MCF 10A (cell line): ENCODE results near the gene STIMATE. TPM values are rescaled to one million over a fixed set of nuclear protein-coding genes. Genes with fewer than 3 reads are reported as not detected.

Experiments used
- BruUV-seq: library from RNA; stranded (reverse); fragments of 400-500 nt; replicated peaks from 2 replicates; lab custom pipeline; 2021; lab: Mats Ljungman, UMichigan
- CTCF ChIA-PET: fragments of 300-600 bp; sonication (Branson Sonifier 250); formaldehyde crosslinking; extraction: SDS; loops from one replicate; lab custom pipeline; 2021; ENCODE audit warnings: antibody characterized with exemption, inconsistent platforms; lab: Yijun Ruan, JAX
- POLR2A ChIA-PET: fragments of 300-600, 350-650 bp; sonication (Branson Sonifier 250); formaldehyde crosslinking; extraction: SDS; loops from one replicate; lab custom pipeline; 2020; ENCODE audit warnings: antibody characterized with exemption, inconsistent platforms; lab: Yijun Ruan, JAX
- DNase-seq: peaks from one replicate; pipeline ENCODE4 v3.0.0-alpha.2; 2018; ENCODE audit not compliant: unreplicated experiment
- H3K27ac Mint-ChIP-seq: one replicate; pipeline ENCODE4 v1.8.0; 2022; ENCODE audit warnings: mild to moderate bottlenecking, low read depth, mixed read lengths; ENCODE audit not compliant: unreplicated experiment
- H3K27me3 Mint-ChIP-seq: one replicate; pipeline ENCODE4 v1.8.0; 2022; ENCODE audit warnings: mixed read lengths; ENCODE audit not compliant: insufficient read depth, unreplicated experiment
- H3K36me3 Mint-ChIP-seq: one replicate; pipeline ENCODE4 v1.8.0; 2022; ENCODE audit warnings: mild to moderate bottlenecking, moderate library complexity, mixed read lengths; ENCODE audit not compliant: insufficient read depth, unreplicated experiment
- H3K4me1 Mint-ChIP-seq: one replicate; pipeline ENCODE4 v1.8.0; 2022; ENCODE audit warnings: mixed read lengths; ENCODE audit not compliant: insufficient read depth, unreplicated experiment
- H3K4me3 Mint-ChIP-seq: one replicate; pipeline ENCODE4 v1.8.0; 2022; ENCODE audit warnings: mild to moderate bottlenecking, moderate library complexity, mixed read lengths; ENCODE audit not compliant: unreplicated experiment
- H3K9me3 Mint-ChIP-seq: one replicate; pipeline ENCODE4 v1.8.0; 2022; ENCODE audit warnings: mixed read lengths; ENCODE audit not compliant: unreplicated experiment
- CTCF ChIP-seq: fragments of 200-600 bp; IDR thresholded peaks from one replicate; pipeline ENCODE4 v1.8.0; 2022; ENCODE audit warnings: antibody characterized with exemption, mild to moderate bottlenecking; ENCODE audit not compliant: unreplicated experiment
- intact Hi-C: fragments of 100-400 bp; cut with micrococcal nuclease; formaldehyde crosslinking; loops from 2 replicates; pipeline ENCODE4 v1.14.1; 2022
- microRNA-seq: library from miRNA; unstranded; fragments of <30 nt; microRNA quantifications from one replicate; pipeline ENCODE4 v1.2.0, GENCODE V29; 2022
- total RNA-seq: library from RNA; stranded (reverse); gene quantifications from 2 replicates; pipeline ENCODE4 v1.2.3, GENCODE V29; 2022

Gene STIMATE
- total RNA-seq, 1 experiment from 2014 or later: 12.0 TPM

GRCh38 chr3:52787672-52788625 lies 109.4 kb downstream of the STIMATE start:
- ChIA-PET POLR2A (no interaction called here), CTCF (interaction anchor here (0.6 to 1.2 kb wide), 4 partner anchors 11 to 114 kb away, joined by 3 read pairs; no protein-coding TSS in a partner anchor)
- TF ChIP-seq CTCF: no peak
- H3K27me3 Mint-ChIP-seq: peaks cover 13% of the 10 kb centered on the region
- no peak for DNase-seq
- H3K4me3 Mint-ChIP-seq: no peak overlapping the region
- no peaks in the 10 kb centered on the region for H3K9me3 Mint-ChIP-seq
- H3K36me3 Mint-ChIP-seq: no peaks in the 10 kb centered on the region
- H3K4me1 Mint-ChIP-seq: no peaks in the 10 kb centered on the region
- no TSS peak for BruUV-seq
- H3K27ac Mint-ChIP-seq: no peak overlapping the region
- intact Hi-C loops: no loop called here

- DNase-seq: no peak
- Mint-ChIP-seq H3K36me3 (no peaks in the 10 kb centered on the region), H3K4me1 (no peaks in the 10 kb centered on the region), H3K4me3 (no peak overlapping the region), H3K27me3 (peaks cover 20% of the 10 kb centered on the region), H3K9me3 (no peaks in the 10 kb centered on the region), H3K27ac (no peak overlapping the region)
- intact Hi-C loops: no loop called here
- CTCF ChIA-PET: interaction anchor here (0.7 to 1.2 kb wide), 3 partner anchors 11 to 58 kb away, joined by 3 read pairs; no protein-coding TSS in a partner anchor
- no TSS peak for BruUV-seq
- POLR2A ChIA-PET: no interaction called here
- no peak for TF ChIP-seq CTCF
These were observed 110.1 kb downstream of the STIMATE start for GRCh38 chr3:52787246-52787645.

Small RNA genes lying within 50 kb of the gene (microRNA-seq; reads per million reads assigned to microRNA genes)
- gene MIR8064: not detected

Other genes with a start within 250 kb of the STIMATE start
- 49.3 and 56.9 TPM in 2 replicates for gene PBRM1, start 211.6 kb downstream of the STIMATE start, total RNA-seq
- gene GNL3, start 211.5 kb downstream of the STIMATE start, total RNA-seq: 163 and 200 TPM in 2 replicates
- 42.2 and 48.1 TPM in 2 replicates for gene GLT8D1, start 191.8 kb downstream of the STIMATE start, total RNA-seq
- gene SPCS1, start 191.4 kb downstream of the STIMATE start, total RNA-seq: 135 and 172 TPM in 2 replicates
- gene NEK4, start 126.6 kb downstream of the STIMATE start, total RNA-seq: 24.6 and 32.1 TPM in 2 replicates
- not detected in 2 replicates for gene ITIH1, start 119.9 kb downstream of the STIMATE start, total RNA-seq
- gene ITIH3, start 102.8 kb downstream of the STIMATE start, total RNA-seq: not detected in 2 replicates
- 0.58 and 2.9 TPM in 2 replicates for gene ITIH4, start 66.9 kb downstream of the STIMATE start, total RNA-seq
- gene MUSTN1, start 62.5 kb downstream of the STIMATE start, total RNA-seq: 2.3 TPM in 1 of 2 replicates, not detected in the other
- gene SFMBT1, start 148.5 kb upstream of the STIMATE start, total RNA-seq: 11.5 and 11.8 TPM in 2 replicates
- 40.1 and 42.7 TPM in 2 replicates for gene RFT1, start 232.9 kb upstream of the STIMATE start, total RNA-seq